Measurements from ENCODE around the gene KLHL11.

Gene KLHL11

DNA sequence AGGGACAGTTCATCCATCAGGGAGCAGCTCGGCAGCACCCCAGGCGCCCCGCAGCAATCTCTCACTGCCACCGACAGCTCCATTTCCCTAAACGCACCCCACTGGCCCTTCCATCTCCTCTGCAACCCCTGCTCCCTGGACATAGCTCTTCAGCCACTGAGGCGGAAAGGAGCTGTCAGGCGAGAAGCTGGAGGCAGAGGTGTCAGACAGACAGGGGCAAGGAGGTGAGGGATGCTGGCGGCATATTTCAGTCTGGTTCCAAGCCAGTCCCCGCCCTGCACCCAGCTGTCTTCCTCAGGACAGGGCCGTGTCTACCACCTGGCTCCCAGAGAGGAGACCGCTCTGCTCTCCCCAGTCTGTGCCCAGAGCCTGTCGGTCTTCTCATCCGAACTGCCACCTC, 43.9 kb upstream of the KLHL11 start:
- TF ChIP-seq, protein P1, sequence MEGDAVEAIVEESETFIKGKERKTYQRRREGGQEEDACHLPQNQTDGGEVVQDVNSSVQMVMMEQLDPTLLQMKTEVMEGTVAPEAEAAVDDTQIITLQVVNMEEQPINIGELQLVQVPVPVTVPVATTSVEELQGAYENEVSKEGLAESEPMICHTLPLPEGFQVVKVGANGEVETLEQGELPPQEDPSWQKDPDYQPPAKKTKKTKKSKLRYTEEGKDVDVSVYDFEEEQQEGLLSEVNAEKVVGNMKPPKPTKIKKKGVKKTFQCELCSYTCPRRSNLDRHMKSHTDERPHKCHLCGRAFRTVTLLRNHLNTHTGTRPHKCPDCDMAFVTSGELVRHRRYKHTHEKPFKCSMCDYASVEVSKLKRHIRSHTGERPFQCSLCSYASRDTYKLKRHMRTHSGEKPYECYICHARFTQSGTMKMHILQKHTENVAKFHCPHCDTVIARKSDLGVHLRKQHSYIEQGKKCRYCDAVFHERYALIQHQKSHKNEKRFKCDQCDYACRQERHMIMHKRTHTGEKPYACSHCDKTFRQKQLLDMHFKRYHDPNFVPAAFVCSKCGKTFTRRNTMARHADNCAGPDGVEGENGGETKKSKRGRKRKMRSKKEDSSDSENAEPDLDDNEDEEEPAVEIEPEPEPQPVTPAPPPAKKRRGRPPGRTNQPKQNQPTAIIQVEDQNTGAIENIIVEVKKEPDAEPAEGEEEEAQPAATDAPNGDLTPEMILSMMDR (IDR thresholded peaks at IDR 0.05; ENCODE audit: extremely low read depth, insufficient read depth, missing control alignments), result no peak
- in situ Hi-C loops (cut with MboI; ENCODE audit: low pct_unique_long_range_greater_than_20kb, low sequenced_read_pairs, unreplicated experiment), result no loop called here
- DNase-seq (ENCODE audit: low spot score), result no peak

DNA sequence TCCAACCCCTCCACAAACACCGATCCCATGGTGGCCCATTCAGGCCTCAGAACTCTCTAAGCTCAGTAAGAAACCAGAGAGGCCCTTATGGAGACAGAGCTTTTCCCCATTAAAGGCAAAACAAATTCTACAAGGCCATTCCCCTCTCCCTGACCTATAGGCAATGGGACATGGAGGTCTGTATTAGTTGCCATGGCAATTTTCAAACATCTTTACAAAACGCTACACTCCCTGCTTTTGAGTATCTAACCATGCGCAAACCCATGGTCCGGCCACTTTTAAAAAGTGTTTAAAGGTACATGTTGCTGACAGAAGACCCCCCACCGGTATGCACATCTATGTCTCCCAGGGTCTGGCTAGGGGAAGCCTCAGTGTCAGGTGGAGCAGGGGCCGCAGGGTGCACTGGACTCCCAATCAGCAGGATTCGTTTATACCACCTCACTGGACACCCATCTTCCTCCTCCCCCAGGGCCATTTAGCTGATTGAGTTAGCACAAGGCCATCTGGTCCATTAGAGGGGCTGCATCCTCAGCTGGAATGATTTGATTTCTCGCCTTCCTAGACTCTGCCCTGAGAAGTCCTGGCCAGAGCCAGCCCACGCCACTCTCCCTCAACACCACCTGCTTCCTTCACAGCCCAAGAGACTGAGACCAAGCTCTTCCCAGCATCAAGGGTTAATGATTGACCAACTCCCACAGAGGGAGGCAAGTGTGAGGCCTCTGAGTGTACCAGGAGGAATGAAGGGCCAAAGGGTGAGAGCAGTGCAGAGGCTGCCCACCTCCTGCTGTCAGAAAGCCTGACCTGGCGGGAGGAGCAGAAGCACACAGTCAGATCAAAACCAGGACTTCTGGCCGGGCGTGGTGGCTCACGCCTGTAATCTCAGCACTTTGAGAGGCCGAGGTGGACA, 42.7 kb upstream of the KLHL11 start:
- TF ChIP-seq, protein P1 (IDR thresholded peaks at IDR 0.05; ENCODE audit: extremely low read depth, insufficient read depth, missing control alignments), result no peak
- DNase-seq (ENCODE audit: low spot score), result no peak
- in situ Hi-C loops (cut with MboI; ENCODE audit: low pct_unique_long_range_greater_than_20kb, low sequenced_read_pairs, unreplicated experiment), result no loop called here

DNA sequence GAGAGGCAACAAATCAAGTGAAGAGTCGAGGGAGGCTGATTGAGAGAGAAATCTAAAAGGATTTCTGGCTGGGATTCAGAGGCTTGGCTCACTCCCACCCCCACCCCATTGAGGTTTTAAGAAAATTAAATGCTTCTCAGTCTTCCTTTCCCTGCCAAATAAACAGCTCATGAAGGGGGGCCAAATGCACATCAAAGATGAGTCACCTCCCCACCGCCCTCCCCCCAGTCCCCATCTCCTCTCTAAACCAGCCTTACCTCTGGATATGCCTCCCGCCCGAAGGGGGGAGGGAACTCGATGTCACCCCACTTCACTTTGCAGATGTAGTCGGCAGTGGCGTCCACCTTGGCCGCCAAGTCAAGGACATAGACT, 41.9 kb upstream of the KLHL11 start:
- TF ChIP-seq, protein P1 (IDR thresholded peaks at IDR 0.05; ENCODE audit: extremely low read depth, insufficient read depth, missing control alignments), result no peak
- in situ Hi-C loops (cut with MboI; ENCODE audit: low pct_unique_long_range_greater_than_20kb, low sequenced_read_pairs, unreplicated experiment), result no loop called here
- DNase-seq (ENCODE audit: low spot score), result no peak

DNA sequence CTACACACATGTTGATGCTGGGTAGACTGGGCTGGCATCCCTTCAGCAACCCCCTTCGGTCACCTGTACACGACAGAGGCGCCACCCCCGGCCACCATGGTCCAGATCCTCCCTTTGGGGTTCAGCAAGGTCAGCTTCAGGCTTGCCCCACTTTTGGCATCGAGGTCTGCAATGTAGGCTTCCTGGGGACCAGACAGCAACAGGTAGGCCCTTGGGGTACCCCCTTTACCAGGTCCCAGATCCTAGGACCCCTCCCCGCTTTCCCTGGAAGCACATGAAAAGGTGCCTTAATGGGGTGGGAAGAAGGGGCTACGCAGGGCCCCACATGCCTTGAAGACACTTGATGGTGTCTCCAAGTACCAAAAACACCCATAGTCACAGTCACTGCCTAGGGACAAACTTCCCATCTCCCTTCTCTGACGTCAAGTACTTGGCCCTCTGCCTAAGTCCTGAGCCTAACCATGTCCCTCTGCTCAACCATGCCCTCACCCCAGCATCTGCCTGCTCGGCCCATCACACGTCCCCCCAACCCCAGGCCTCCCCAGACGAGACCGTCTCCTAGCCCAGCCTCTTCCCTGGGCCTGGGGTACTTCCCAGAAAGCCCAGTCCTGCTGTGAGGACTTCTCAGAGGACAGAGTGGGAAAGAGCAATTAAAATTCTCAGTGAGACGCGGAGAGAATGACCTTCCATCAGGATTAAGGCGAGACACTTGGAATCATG, 41.4 kb upstream of the KLHL11 start:
- in situ Hi-C loops (cut with MboI; ENCODE audit: low pct_unique_long_range_greater_than_20kb, low sequenced_read_pairs, unreplicated experiment), result no loop called here
- no peak for DNase-seq (ENCODE audit: low spot score)
- TF ChIP-seq, protein P1 (IDR thresholded peaks at IDR 0.05; ENCODE audit: extremely low read depth, insufficient read depth, missing control alignments), result no peak

DNA sequence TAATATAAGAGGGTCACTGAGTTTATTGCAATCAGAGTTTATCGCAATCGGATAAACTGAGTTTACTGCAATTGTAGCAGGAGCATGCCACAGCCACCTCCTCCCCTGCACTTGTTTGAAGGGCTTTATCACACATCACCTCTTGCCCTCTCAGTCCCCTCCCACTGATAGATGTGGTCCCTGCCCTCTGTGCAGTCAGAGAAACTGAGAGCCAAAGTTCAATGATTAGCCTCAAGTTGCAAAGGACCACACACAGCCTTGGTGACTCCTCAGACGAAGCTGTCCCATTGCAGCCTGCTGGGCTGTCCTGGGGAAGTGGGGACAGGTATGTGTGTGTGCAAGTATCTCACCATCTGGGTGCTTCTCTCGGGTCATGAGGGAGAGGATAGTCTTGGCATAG, 39.9 kb upstream of the KLHL11 start:
- TF ChIP-seq, protein P1 (IDR thresholded peaks at IDR 0.05; ENCODE audit: extremely low read depth, insufficient read depth, missing control alignments), result no peak
- in situ Hi-C loops (cut with MboI; ENCODE audit: low pct_unique_long_range_greater_than_20kb, low sequenced_read_pairs, unreplicated experiment), result no loop called here
- no peak for DNase-seq (ENCODE audit: low spot score)

DNA sequence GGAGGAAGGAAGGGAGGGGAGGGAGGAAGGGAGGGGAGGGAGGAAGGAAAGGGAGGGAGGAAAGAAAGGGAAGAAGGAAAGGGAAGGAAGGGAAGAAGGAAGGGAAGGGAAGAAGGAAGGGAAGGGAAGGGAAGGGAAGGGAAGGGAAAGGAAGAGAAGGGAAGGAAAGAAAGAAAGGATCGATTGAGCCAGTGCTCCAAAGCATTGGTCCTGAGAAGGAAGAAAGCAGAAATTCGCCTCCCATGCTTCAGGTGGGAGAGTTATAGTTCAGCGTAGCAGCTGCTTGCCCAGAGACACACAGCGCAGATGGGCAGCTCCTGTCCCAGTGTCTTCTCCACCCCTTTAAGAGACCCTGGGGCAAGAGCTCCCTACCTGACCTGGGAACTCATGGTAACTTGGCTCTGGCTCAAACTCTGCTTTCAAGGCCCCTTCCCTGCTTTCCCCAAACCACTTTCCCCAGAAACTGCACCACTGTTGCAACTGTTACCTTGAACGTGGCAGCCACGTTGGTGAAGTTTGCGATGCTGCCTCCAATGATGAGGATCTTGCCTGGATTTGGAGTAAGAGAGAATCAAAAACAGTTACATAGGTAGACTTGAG, 39.1 kb upstream of the KLHL11 start:
- DNase-seq (ENCODE audit: low spot score), result no peak
- TF ChIP-seq, protein P1 (IDR thresholded peaks at IDR 0.05; ENCODE audit: extremely low read depth, insufficient read depth, missing control alignments), result no peak
- in situ Hi-C loops (cut with MboI; ENCODE audit: low pct_unique_long_range_greater_than_20kb, low sequenced_read_pairs, unreplicated experiment), result no loop called here
